Tibial nerve (tissue), 4 donors: ENCODE measurements around the gene DPAGT1. TPM values are rescaled to one million over a fixed set of nuclear protein-coding genes. Genes with fewer than 3 reads are reported as not detected.

Experiments used
- DNase-seq, 2 donors: peaks; one replicate each; pipeline ENCODE4 v3.0.0-alpha.2; 2019; ENCODE audit warnings: low spot score in 2 of 2
- H3K27ac ChIP-seq, 4 donors: fragments of 200-600 bp; sonication (generic) in 3 of 4; one replicate each; pipeline ENCODE4 v1.5.1; 2017 to 2019; ENCODE audit warnings: mild to moderate bottlenecking in 1 of 4
- H3K27me3 ChIP-seq, 2 donors: fragments of 200-600 bp; sonication (generic) in 1 of 2; one replicate each; pipeline versions ENCODE4 v1.5.1 to v1.6.0; 2017 to 2019
- H3K36me3 ChIP-seq, 3 donors: fragments of 200-600 bp; sonication (generic); one replicate each; pipeline ENCODE4 v1.5.1; 2018 to 2019
- H3K4me1 ChIP-seq, 4 donors: fragments of 200-600 bp; sonication (generic) in 3 of 4; one replicate each; pipeline ENCODE4 v1.5.1; 2017 to 2019
- H3K4me3 ChIP-seq, 4 donors: fragments of 200-600 bp; sonication (generic) in 3 of 4; one replicate each; pipeline ENCODE4 v1.5.1; 2017 to 2019; ENCODE audit warnings: mild to moderate bottlenecking in 1 of 4, moderate library complexity in 1 of 4
- H3K9me3 ChIP-seq, 4 donors: fragments of 200-600 bp; sonication (generic) in 3 of 4; one replicate each; pipeline ENCODE4 v1.5.1; 2017 to 2019
- EP300 ChIP-seq, 2 donors: sonication (generic); formaldehyde crosslinking; IDR thresholded peaks; one replicate each; pipeline ENCODE4 v1.6.1; 2017; ENCODE audit warnings: antibody characterized with exemption in 2 of 2, mild to moderate bottlenecking in 1 of 2
- POLR2A ChIP-seq, 2 donors: fragments of 450-650 bp; IDR thresholded peaks; one replicate each; pipeline ENCODE4 v1.6.1; 2017; ENCODE audit warnings: antibody characterized with exemption in 2 of 2, mild to moderate bottlenecking in 2 of 2, moderate library complexity in 2 of 2
- WGBS, 2 donors: methylation state at CpG; one replicate each; pipeline ENCODE4 v1.1.5; 2018; 5-methylcytosine and 5-hydroxymethylcytosine counted together
- total RNA-seq, 4 donors: library from RNA; depleted of rRNA; stranded (reverse); fragments of >200 nt; gene quantifications; one replicate each; pipeline ENCODE4 v1.1.0, GENCODE V29; 2016
- TF ChIP-seq, protein P1 (sequence below), 5 experiments: fragments of 200-600 bp in 3 of 5; fragments of 450-650 bp in 2 of 5; sonication (generic) in 3 of 5; IDR thresholded peaks; one replicate each; pipeline ENCODE4 v1.5.1; 2016 to 2019; ENCODE audit warnings: antibody characterized with exemption in 5 of 5, mild to moderate bottlenecking in 3 of 5, moderate library complexity in 2 of 5

The DPAGT1 gene
- total RNA-seq, 4 donors from 2014 or later, result 20.7 to 33.9 (median 23.5) TPM

DNA sequence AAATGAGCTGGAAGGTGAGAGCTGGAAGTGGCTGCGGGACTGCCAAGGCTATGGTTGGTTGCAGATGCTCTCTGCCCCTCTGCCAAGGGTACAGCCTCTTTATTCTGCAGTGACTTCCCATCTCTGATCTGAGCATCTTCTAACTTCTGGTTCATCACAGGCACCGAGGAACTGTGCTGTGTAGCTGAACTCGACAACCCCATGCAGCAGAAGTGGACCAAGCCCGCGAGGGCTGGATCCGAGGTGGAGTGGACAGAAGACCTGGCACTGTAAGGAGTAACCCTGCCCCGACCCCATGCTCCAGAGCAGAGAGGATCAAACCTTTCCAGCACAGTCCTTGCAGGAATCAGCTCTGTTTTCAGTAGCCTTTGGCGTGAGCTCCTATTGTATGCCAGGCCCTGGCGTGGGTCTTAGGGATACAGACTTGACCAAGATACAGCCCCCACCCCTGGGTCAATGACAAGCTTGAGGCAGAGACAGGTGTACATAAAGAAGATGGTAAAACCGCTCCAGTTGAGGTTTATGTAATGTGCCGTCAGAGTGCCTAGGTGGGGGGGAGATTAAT, 9.8 kb upstream of the DPAGT1 start:
- Histone ChIP-seq H3K27me3 (no peaks in the 10 kb centered on the region), H3K36me3 (peaks cover 2 to 66% (median 15%) of the 10 kb centered on the region in 3 donors), H3K9me3 (no peaks in the 10 kb centered on the region), H3K4me1 (peaks cover 0 to 32% (median 20%) of the 10 kb centered on the region in 4 donors), H3K4me3 (no peak overlapping the region), H3K27ac (no peak overlapping the region)
- no peak for TF ChIP-seq EP300 (IDR thresholded peaks at IDR 0.05)
- TF ChIP-seq, protein P1, sequence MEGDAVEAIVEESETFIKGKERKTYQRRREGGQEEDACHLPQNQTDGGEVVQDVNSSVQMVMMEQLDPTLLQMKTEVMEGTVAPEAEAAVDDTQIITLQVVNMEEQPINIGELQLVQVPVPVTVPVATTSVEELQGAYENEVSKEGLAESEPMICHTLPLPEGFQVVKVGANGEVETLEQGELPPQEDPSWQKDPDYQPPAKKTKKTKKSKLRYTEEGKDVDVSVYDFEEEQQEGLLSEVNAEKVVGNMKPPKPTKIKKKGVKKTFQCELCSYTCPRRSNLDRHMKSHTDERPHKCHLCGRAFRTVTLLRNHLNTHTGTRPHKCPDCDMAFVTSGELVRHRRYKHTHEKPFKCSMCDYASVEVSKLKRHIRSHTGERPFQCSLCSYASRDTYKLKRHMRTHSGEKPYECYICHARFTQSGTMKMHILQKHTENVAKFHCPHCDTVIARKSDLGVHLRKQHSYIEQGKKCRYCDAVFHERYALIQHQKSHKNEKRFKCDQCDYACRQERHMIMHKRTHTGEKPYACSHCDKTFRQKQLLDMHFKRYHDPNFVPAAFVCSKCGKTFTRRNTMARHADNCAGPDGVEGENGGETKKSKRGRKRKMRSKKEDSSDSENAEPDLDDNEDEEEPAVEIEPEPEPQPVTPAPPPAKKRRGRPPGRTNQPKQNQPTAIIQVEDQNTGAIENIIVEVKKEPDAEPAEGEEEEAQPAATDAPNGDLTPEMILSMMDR (IDR thresholded peaks at IDR 0.05), result no peak
- TF ChIP-seq POLR2A (IDR thresholded peaks at IDR 0.05), result no peak
- 93 to 94% methylated on average over 7 to 11 of the region's 11 CpGs for WGBS, 2 donors
- no peak for DNase-seq

- Histone ChIP-seq H3K27ac (no peak overlapping the region), H3K4me3 (no peak overlapping the region), H3K9me3 (no peaks in the 10 kb centered on the region), H3K36me3 (peaks cover 2 to 56% (median 15%) of the 10 kb centered on the region in 3 donors), H3K27me3 (no peaks in the 10 kb centered on the region), H3K4me1 (peaks cover 0 to 38% (median 22%) of the 10 kb centered on the region in 4 donors)
- TF ChIP-seq EP300 (IDR thresholded peaks at IDR 0.05) (no peak), POLR2A (IDR thresholded peaks at IDR 0.05) (no peak)
- TF ChIP-seq, protein P1 (IDR thresholded peaks at IDR 0.05), result no peak
- no peak for DNase-seq
- WGBS, 2 donors, result 74 to 81% methylated on average over 10 of the region's 10 CpGs
These were observed 8.8 kb upstream of the DPAGT1 start for GRCh38 chr11:119110439-119110838.

DNA sequence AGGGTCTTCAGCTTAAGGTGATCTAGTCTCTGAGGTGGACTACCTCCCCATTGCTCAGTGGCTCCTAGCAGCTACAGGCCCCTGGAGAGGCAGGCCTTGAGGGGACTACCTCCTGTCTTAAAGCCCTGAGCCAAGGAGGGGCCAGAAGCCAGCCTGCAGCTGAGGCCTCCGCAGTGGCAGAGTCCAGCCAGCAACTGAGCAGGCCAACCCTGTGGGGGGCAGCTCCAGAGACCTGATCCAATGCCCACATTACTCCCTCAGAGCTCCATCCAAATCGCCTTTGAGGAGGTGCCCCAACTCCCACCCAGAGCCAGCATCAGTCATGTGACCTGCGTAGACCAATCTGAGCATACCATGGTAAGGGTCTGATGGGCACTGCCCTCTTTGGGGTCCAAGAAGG, 8.2 kb upstream of the DPAGT1 start:
- TF ChIP-seq EP300 (IDR thresholded peaks at IDR 0.05), result no peak
- no peak for TF ChIP-seq POLR2A (IDR thresholded peaks at IDR 0.05)
- TF ChIP-seq, protein P1 (IDR thresholded peaks at IDR 0.05), result no peak
- peaks cover 2 to 51% (median 15%) of the 10 kb centered on the region in 3 donors for H3K36me3 ChIP-seq
- H3K4me1 ChIP-seq, result peaks cover 0 to 38% (median 22%) of the 10 kb centered on the region in 4 donors
- WGBS, 2 donors, result 83% methylated on average over 3 of the region's 3 CpGs
- no peak overlapping the region for H3K27ac ChIP-seq
- no peaks in the 10 kb centered on the region for H3K27me3 ChIP-seq
- H3K4me3 ChIP-seq, result no peak overlapping the region
- DNase-seq, result no peak
- no peaks in the 10 kb centered on the region for H3K9me3 ChIP-seq

GRCh38 chr11:119108857-119109221, 7.2 kb upstream of the DPAGT1 start:
- 83 to 90% methylated on average over 2 of the region's 2 CpGs for WGBS, 2 donors
- peaks cover 0 to 42% (median 11%) of the 10 kb centered on the region in 3 donors for H3K36me3 ChIP-seq
- H3K4me3 ChIP-seq, result peak overlapping the region in 2 of 4 donors; percentile 94 to 99
- H3K27me3 ChIP-seq, result no peaks in the 10 kb centered on the region
- TF ChIP-seq EP300 (IDR thresholded peaks at IDR 0.05), result no peak
- TF ChIP-seq POLR2A (IDR thresholded peaks at IDR 0.05), result no peak
- TF ChIP-seq, protein P1 (IDR thresholded peaks at IDR 0.05), result no peak
- no peak for DNase-seq
- H3K27ac ChIP-seq, result peak overlapping the region in 3 of 4 donors; percentile 42 to 91 (median 89)
- H3K9me3 ChIP-seq, result no peaks in the 10 kb centered on the region
- peaks cover 0 to 42% (median 22%) of the 10 kb centered on the region in 4 donors for H3K4me1 ChIP-seq

- Histone ChIP-seq H3K4me3 (peak overlapping the region; percentile 78 to 99 (median 92)), H3K27me3 (no peaks in the 10 kb centered on the region), H3K4me1 (peaks cover 0 to 47% (median 24%) of the 10 kb centered on the region in 4 donors), H3K36me3 (peaks cover 0 to 36% (median 10%) of the 10 kb centered on the region in 3 donors), H3K9me3 (no peaks in the 10 kb centered on the region), H3K27ac (peak overlapping the region in 3 of 4 donors; percentile 89 to 91 (median 90))
- DNase-seq, result no peak
- TF ChIP-seq POLR2A (IDR thresholded peaks at IDR 0.05), result no peak
- TF ChIP-seq, protein P1 (IDR thresholded peaks at IDR 0.05), result no peak
- no peak for TF ChIP-seq EP300 (IDR thresholded peaks at IDR 0.05)
- 24 to 26% methylated on average over 5 to 8 of the region's 8 CpGs for WGBS, 2 donors
These were observed 6.6 kb upstream of the DPAGT1 start for GRCh38 chr11:119108146-119108856.
